ENCODE measurements around the gene DDX1. TPM values are rescaled to one million over a fixed set of nuclear protein-coding genes. Genes with fewer than 3 reads are reported as not detected.

Gene DDX1
- total RNA-seq, 2 experiments from 2014 or later: 42.7 to 91.8 TPM

GRCh38 chr2:15631883-15632282 lies 40.2 kb downstream of the DDX1 start:
- ChIA-PET POLR2A (interaction anchor here (0.6 kb wide), 1 partner anchor 563 kb away, joined by 3 read pairs; no protein-coding TSS in a partner anchor), CTCF (ENCODE audit: unreplicated experiment) (no interaction called here)
- intact Hi-C loops (cut with micrococcal nuclease; ENCODE audit: unreplicated experiment): loop anchor here (10.0 kb wide), 1 partner anchor 1123 kb away; no protein-coding TSS in a partner anchor
- Histone ChIP-seq H3K4me3 (ENCODE audit: low read depth, low read length, poor library complexity, severe bottlenecking) (no peak overlapping the region), H2AFZ (ENCODE audit: low read length) (no peak overlapping the region), H3K9me3 (ENCODE audit: low read length) (no peaks in the 10 kb centered on the region), H4K20me1 (ENCODE audit: insufficient read depth, low read length) (no peaks in the 10 kb centered on the region), H3K9me2 (ENCODE audit: insufficient read depth, low read length) (no peaks in the 10 kb centered on the region), H3K36me3 (ENCODE audit: insufficient read depth, low read length) (peaks cover 99% of the 10 kb centered on the region), H3K27ac (ENCODE audit: low read depth, low read length, poor library complexity, severe bottlenecking) (no peak overlapping the region), H3K4me1 (ENCODE audit: insufficient read depth, low read length, poor library complexity, severe bottlenecking) (no peaks in the 10 kb centered on the region), H3K79me2 (ENCODE audit: insufficient read depth, low read depth, low read length) (no peaks in the 10 kb centered on the region), H3K4me2 (ENCODE audit: low read length) (no peak overlapping the region)
- no peak for TF ChIP-seq CTCF (conservative IDR thresholded peaks at IDR 0.05; ENCODE audit: low read length)
- TF ChIP-seq EZH2phosphoT487 (IDR thresholded peaks at IDR 0.05; ENCODE audit: borderline replicate concordance, low read depth, low read length): no peak
- DNase-seq (ENCODE audit: low spot score): no peak
- BruUV-seq (replicated peaks): no TSS peak

- ChIA-PET POLR2A (interaction anchor here (0.9 kb wide), 1 partner anchor 56 kb away, joined by 3 read pairs; no protein-coding TSS in a partner anchor), CTCF (ENCODE audit: unreplicated experiment) (no interaction called here)
- H3K4me1 ChIP-seq (ENCODE audit: insufficient read depth, low read length, poor library complexity, severe bottlenecking): no peaks in the 10 kb centered on the region
- H2AFZ ChIP-seq (ENCODE audit: low read length): no peak overlapping the region
- H3K4me3 ChIP-seq (ENCODE audit: low read depth, low read length, poor library complexity, severe bottlenecking): no peak overlapping the region
- H3K36me3 ChIP-seq (ENCODE audit: insufficient read depth, low read length): peaks cover 98% of the 10 kb centered on the region
- no peaks in the 10 kb centered on the region for H3K9me3 ChIP-seq (ENCODE audit: low read length)
- no TSS peak for BruUV-seq (replicated peaks)
- no peaks in the 10 kb centered on the region for H3K79me2 ChIP-seq (ENCODE audit: insufficient read depth, low read depth, low read length)
- H3K27ac ChIP-seq (ENCODE audit: low read depth, low read length, poor library complexity, severe bottlenecking): no peak overlapping the region
- H4K20me1 ChIP-seq (ENCODE audit: insufficient read depth, low read length): no peaks in the 10 kb centered on the region
- H3K9me2 ChIP-seq (ENCODE audit: insufficient read depth, low read length): no peaks in the 10 kb centered on the region
- TF ChIP-seq EZH2phosphoT487 (IDR thresholded peaks at IDR 0.05; ENCODE audit: borderline replicate concordance, low read depth, low read length): no peak
- no peak for TF ChIP-seq CTCF (conservative IDR thresholded peaks at IDR 0.05; ENCODE audit: low read length)
- no peak overlapping the region for H3K4me2 ChIP-seq (ENCODE audit: low read length)
- DNase-seq (ENCODE audit: low spot score): no peak
- intact Hi-C loops (cut with micrococcal nuclease; ENCODE audit: unreplicated experiment): loop anchor here (10.0 kb wide), 1 partner anchor 1121 kb away; no protein-coding TSS in a partner anchor
These were observed 41.6 kb downstream of the DDX1 start for GRCh38 chr2:15633043-15633970.

- Histone ChIP-seq H3K4me2 (ENCODE audit: low read length) (no peak overlapping the region), H3K36me3 (ENCODE audit: insufficient read depth, low read length) (peaks cover 97% of the 10 kb centered on the region), H4K20me1 (ENCODE audit: insufficient read depth, low read length) (no peaks in the 10 kb centered on the region), H3K27ac (ENCODE audit: low read depth, low read length, poor library complexity, severe bottlenecking) (no peak overlapping the region), H3K4me1 (ENCODE audit: insufficient read depth, low read length, poor library complexity, severe bottlenecking) (no peaks in the 10 kb centered on the region), H3K9me3 (ENCODE audit: low read length) (no peaks in the 10 kb centered on the region), H3K4me3 (ENCODE audit: low read depth, low read length, poor library complexity, severe bottlenecking) (no peak overlapping the region), H3K9me2 (ENCODE audit: insufficient read depth, low read length) (no peaks in the 10 kb centered on the region), H2AFZ (ENCODE audit: low read length) (no peak overlapping the region), H3K79me2 (ENCODE audit: insufficient read depth, low read depth, low read length) (no peaks in the 10 kb centered on the region)
- BruUV-seq (replicated peaks): no TSS peak
- no peak for DNase-seq (ENCODE audit: low spot score)
- intact Hi-C loops (cut with micrococcal nuclease; ENCODE audit: unreplicated experiment): loop anchor here (10.0 kb wide), 1 partner anchor 1121 kb away; no protein-coding TSS in a partner anchor
- POLR2A ChIA-PET: interaction anchor here (0.8 kb wide), 1 partner anchor 32 kb away, joined by 5 read pairs; no protein-coding TSS in a partner anchor
- CTCF ChIA-PET (ENCODE audit: unreplicated experiment): no interaction called here
- no peak for TF ChIP-seq EZH2phosphoT487 (IDR thresholded peaks at IDR 0.05; ENCODE audit: borderline replicate concordance, low read depth, low read length)
- no peak for TF ChIP-seq CTCF (conservative IDR thresholded peaks at IDR 0.05; ENCODE audit: low read length)
These were observed 42.3 kb downstream of the DDX1 start for GRCh38 chr2:15633971-15634346.
